ENCODE data around the gene FLCN. TPM values are rescaled to one million over a fixed set of nuclear protein-coding genes. Genes with fewer than 3 reads are reported as not detected.

The FLCN gene
- total and polyA plus RNA-seq, 12 donors, result 16.0 to 78.2 (median 35.8) TPM

DNA sequence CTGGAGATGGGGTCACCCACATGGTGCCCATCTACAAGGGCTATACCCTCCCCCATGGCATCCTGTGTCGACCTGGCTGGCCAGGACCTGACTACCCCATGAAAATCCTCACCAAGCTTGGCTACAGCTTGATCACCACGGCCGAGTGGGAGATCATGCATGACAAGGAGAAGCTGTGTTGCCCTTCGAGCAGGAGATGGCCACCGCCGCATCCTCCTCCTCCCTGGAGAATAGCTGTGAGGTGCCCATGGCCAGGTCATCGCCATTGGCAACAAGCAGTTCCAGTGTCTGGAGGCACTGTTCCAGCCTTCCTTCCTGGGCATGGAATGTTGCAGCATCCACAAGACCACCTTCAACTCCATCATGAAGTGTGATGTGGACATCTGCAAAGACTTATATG is 5.3 kb upstream of the FLCN start:
- DNase-seq, result no peak
- Histone ChIP-seq H3K36me3 (peaks cover 0 to 23% (median 9%) of the 10 kb centered on the region in 9 donors), H3K4me3 (no peak overlapping the region), H3K27me3 (no peaks in the 10 kb centered on the region), H3K4me1 (peaks cover 0 to 9% (median 0%) of the 10 kb centered on the region in 9 donors), H3K9me3 (no peaks in the 10 kb centered on the region), H3K27ac (no peak overlapping the region)
- intact Hi-C loops (cut with DNase I), result loop anchor here in 1 of 10 donors (10.0 kb wide), 1 partner anchor 237 kb away; no protein-coding TSS in a partner anchor
- WGBS, 2 donors, result 94 to 95% methylated on average over 7 of the region's 7 CpGs
- ATAC-seq, result no peak
- TF ChIP-seq, protein P1, sequence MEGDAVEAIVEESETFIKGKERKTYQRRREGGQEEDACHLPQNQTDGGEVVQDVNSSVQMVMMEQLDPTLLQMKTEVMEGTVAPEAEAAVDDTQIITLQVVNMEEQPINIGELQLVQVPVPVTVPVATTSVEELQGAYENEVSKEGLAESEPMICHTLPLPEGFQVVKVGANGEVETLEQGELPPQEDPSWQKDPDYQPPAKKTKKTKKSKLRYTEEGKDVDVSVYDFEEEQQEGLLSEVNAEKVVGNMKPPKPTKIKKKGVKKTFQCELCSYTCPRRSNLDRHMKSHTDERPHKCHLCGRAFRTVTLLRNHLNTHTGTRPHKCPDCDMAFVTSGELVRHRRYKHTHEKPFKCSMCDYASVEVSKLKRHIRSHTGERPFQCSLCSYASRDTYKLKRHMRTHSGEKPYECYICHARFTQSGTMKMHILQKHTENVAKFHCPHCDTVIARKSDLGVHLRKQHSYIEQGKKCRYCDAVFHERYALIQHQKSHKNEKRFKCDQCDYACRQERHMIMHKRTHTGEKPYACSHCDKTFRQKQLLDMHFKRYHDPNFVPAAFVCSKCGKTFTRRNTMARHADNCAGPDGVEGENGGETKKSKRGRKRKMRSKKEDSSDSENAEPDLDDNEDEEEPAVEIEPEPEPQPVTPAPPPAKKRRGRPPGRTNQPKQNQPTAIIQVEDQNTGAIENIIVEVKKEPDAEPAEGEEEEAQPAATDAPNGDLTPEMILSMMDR (IDR thresholded peaks at IDR 0.05), result no peak

DNA sequence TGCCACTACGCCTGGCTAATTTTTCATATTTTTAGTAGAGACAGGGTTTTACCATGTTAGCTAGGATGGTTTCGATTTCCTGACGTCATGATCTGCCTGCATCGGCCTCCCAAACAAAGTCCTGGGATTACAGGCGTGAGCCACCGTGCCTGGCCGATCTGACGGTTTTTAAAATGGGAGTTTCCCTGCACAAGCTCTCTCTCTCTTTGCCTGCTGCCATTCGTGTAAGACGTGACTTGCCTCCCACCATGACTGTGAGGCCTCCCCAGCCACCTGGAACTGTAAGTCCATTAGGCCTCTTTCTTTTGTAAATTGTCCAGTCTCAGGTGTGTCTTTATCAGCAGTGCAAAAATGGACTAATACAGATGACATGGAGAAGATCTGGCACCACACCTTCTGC is 4.7 kb upstream of the FLCN start:
- Histone ChIP-seq H3K27ac (no peak overlapping the region), H3K4me1 (peaks cover 0 to 9% (median 0%) of the 10 kb centered on the region in 9 donors), H3K4me3 (no peak overlapping the region), H3K36me3 (peaks cover 0 to 17% (median 7%) of the 10 kb centered on the region in 9 donors), H3K9me3 (no peaks in the 10 kb centered on the region), H3K27me3 (no peaks in the 10 kb centered on the region)
- DNase-seq (no peak), ATAC-seq (no peak)
- intact Hi-C loops (cut with DNase I), result loop anchor here in 1 of 10 donors (10.0 kb wide), 1 partner anchor 237 kb away; no protein-coding TSS in a partner anchor
- WGBS, 2 donors, result 86 to 89% methylated on average over 10 of the region's 10 CpGs
- TF ChIP-seq, protein P1 (IDR thresholded peaks at IDR 0.05), result no peak

DNA sequence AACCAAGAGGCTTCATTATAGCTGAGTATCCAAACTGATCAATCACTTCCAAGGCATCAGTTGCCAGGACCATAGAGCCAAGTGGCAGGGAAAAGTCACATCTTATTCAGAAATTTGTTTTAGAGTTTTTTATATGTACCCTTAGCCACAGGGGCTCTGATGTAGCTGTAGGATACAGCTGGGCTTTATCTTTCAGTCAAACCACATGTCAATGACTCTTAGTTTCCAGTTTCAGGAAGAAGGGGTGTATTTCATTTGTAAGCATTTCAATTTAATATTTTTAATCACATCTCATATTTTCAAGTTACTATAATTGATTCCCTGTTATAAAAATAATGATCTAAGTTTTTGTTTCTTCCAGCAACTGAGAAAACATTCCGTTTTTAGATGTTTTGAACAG is 2.9 kb upstream of the FLCN start:
- no peaks in the 10 kb centered on the region for H3K36me3 ChIP-seq
- H3K4me3 ChIP-seq, result no peak overlapping the region
- DNase-seq (no peak), ATAC-seq (no peak)
- no peaks in the 10 kb centered on the region for H3K27me3 ChIP-seq
- no peak overlapping the region for H3K27ac ChIP-seq
- intact Hi-C loops (cut with DNase I), result loop anchor here in 9 of 10 donors (5.0 to 10.0 kb wide), 7 partner anchors 42 to 238 kb away; partner anchors contain the start of gene COPS3 (in 1 of the 9)
- peaks cover 2 to 23% (median 14%) of the 10 kb centered on the region in 9 donors for H3K4me1 ChIP-seq
- no peaks in the 10 kb centered on the region for H3K9me3 ChIP-seq
- TF ChIP-seq, protein P1 (IDR thresholded peaks at IDR 0.05), result no peak
- 67 to 87% methylated on average over 1 of the region's 1 CpG for WGBS, 2 donors

DNA sequence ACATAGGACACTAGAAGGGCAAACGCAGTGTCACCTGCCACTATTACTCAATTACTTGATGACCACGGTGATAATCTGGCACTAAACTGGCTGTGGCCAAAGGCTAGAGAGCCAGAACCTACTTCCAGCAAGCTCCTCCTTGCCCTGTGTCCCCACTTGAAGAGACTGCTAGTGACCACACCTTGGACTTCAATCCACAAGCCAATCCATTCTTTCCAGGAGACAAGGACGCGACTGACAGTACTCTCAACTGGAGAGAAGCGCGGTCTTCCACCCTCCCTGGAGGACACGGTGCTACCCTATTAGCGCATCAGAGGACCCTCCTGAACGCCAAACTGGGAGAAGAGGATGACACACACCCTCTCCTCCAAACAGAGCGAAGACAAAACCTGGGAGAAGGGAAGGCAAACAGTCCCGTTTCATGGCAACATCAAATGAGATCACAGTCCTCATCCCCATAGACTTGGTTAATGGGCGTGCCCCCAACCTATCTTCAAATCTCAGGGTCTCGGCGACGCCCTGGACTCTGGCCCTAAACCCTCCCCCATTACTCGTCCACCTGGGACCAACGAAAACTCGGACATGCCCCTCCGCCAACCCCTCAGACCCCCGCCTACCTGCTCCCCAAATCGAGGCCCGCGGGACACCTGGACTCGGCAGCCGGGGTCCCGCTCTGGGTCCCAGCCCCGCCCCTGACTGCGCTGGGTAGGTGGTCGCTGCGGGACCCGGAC is 508 bp downstream of the FLCN start:
- Histone ChIP-seq H3K36me3 (peaks cover 0 to 18% (median 4%) of the 10 kb centered on the region in 9 donors), H3K27ac (peak overlapping the region; percentile 88 to 99 (median 98)), H3K9me3 (no peaks in the 10 kb centered on the region), H3K4me3 (peak overlapping the region; percentile 85 to 100 (median 94)), H3K4me1 (peaks cover 2 to 53% (median 37%) of the 10 kb centered on the region in 9 donors), H3K27me3 (no peaks in the 10 kb centered on the region)
- ATAC-seq (peak; percentile 0 to 25 (median 18)), DNase-seq (no peak)
- intact Hi-C loops (cut with DNase I), result loop anchor here in 8 of 10 donors (2.0 to 10.0 kb wide), 8 partner anchors 46 to 234 kb away; partner anchors contain the start of gene COPS3 (in 1 of the 8)
- WGBS, 2 donors, result 0 to 1% methylated on average over 31 of the region's 31 CpGs
- TF ChIP-seq, protein P1 (IDR thresholded peaks at IDR 0.05), result no peak

Measured in heart right ventricle (tissue), 16 donors.